HG03064 (cell line): ENCODE measurements around the gene ERGIC3.

ENCODE experiments used
- ATAC-seq: cut with Tn5 transposase; IDR thresholded peaks from one replicate; pipeline ENCODE4 v1.9.1; 2021; ENCODE audit warnings: low read depth; ENCODE audit not compliant: unreplicated experiment

ERGIC3 gene

GRCh38 chr20:35560105-35560511, 18.2 kb downstream of the ERGIC3 start:
- ATAC-seq = no peak

- ATAC-seq = no peak
Observed at GRCh38 chr20:35560541-35560940, 18.7 kb downstream of the ERGIC3 start.

- ATAC-seq = no peak
Observed at GRCh38 chr20:35561268-35561667, 19.4 kb downstream of the ERGIC3 start.

- ATAC-seq = no peak
Observed at GRCh38 chr20:35561671-35562070, 19.8 kb downstream of the ERGIC3 start.

GRCh38 chr20:35562541-35563110, 20.7 kb downstream of the ERGIC3 start:
- no peak for ATAC-seq

GRCh38 chr20:35563834-35564233, 22.0 kb downstream of the ERGIC3 start:
- ATAC-seq = no peak

GRCh38 chr20:35564905-35565304, 23.0 kb downstream of the ERGIC3 start:
- ATAC-seq = no peak

GRCh38 chr20:35568645-35569044, 26.8 kb downstream of the ERGIC3 start:
- no peak for ATAC-seq

- no peak for ATAC-seq
Observed at GRCh38 chr20:35571555-35571954, 29.7 kb downstream of the ERGIC3 start.

- ATAC-seq = no peak
Observed at GRCh38 chr20:35572838-35573237, 31.0 kb downstream of the ERGIC3 start.

GRCh38 chr20:35575958-35576357, 34.1 kb downstream of the ERGIC3 start:
- no peak for ATAC-seq

GRCh38 chr20:35576816-35577215, 34.9 kb downstream of the ERGIC3 start:
- ATAC-seq = no peak

GRCh38 chr20:35578469-35578868, 36.6 kb downstream of the ERGIC3 start:
- ATAC-seq = no peak

GRCh38 chr20:35579196-35579595, 37.3 kb downstream of the ERGIC3 start:
- ATAC-seq = no peak

GRCh38 chr20:35582131-35582530, 40.3 kb downstream of the ERGIC3 start:
- ATAC-seq = no peak

- ATAC-seq = no peak
Observed at GRCh38 chr20:35582741-35583404, 41.0 kb downstream of the ERGIC3 start.

GRCh38 chr20:35583636-35584560, 42.0 kb downstream of the ERGIC3 start:
- ATAC-seq = no peak

- no peak for ATAC-seq
Observed at GRCh38 chr20:35586751-35587425, 45.0 kb downstream of the ERGIC3 start.

GRCh38 chr20:35587436-35587835, 45.6 kb downstream of the ERGIC3 start:
- no peak for ATAC-seq

GRCh38 chr20:35588397-35588796, 46.5 kb downstream of the ERGIC3 start:
- ATAC-seq = no peak
